C4-2B (cell line): Measurements from ENCODE around the gene ALS2CL.

Experiments used
- H3K27ac ChIP-seq: fragments of 450-650 bp; 2 replicates; pipeline ENCODE4 v1.5.1; 2017
- ZFX ChIP-seq: fragments of 450-650 bp; IDR thresholded peaks from 2 replicates; pipeline ENCODE4 v1.6.1; 2017
- TF ChIP-seq, protein P1 (sequence below): fragments of 450-650 bp; conservative IDR thresholded peaks from 2 replicates; pipeline ENCODE4 v1.5.1; 2017; ENCODE audit warnings: mild to moderate bottlenecking

ALS2CL gene

DNA sequence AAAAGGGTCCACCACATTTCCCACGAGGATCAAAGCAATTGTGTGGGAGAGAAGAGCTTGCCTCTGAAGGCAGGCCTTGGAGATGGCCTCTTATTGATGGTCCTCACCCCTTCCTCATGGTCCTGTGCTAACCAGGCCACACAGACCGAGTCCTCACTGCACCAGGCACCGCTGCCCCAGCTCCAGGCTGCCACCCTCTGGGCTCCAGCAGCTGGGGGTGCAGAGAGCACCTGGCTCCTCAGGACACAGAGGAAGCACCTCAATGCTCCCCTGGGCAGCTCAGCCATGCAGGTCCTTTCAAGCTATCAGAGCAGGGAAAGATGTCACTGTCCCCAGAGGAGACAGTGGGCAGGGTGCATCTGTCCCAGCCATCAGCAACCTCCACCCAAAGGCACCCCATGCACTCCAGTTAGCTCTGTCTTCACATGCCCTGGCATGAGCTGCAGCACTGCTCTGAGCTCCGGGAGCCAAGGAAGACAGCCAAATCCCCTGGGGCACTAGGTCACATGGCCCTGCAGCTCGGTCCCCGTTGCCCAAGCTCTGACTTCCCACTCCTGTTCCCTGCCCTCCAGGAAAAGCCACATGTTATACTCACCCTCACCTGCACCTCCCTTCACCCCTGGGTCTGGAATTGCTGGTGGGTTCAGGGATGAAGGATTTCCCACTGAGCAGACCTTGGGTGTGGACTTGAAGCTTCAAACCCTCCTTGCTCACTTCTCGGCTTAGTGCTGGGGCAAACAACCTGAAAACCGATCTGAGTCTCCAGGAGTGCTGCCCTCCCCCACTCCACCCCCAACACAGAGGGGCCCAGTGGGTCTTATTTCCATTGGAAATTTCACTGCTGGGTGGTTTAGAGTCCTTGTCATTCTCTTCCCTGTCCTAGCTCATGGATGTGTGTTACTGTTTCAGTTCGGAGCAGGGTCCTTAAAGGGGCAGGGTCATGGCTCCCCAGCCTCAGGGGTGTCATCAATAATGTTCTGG, 32.6 kb downstream of the ALS2CL start:
- TF ChIP-seq, protein P1, sequence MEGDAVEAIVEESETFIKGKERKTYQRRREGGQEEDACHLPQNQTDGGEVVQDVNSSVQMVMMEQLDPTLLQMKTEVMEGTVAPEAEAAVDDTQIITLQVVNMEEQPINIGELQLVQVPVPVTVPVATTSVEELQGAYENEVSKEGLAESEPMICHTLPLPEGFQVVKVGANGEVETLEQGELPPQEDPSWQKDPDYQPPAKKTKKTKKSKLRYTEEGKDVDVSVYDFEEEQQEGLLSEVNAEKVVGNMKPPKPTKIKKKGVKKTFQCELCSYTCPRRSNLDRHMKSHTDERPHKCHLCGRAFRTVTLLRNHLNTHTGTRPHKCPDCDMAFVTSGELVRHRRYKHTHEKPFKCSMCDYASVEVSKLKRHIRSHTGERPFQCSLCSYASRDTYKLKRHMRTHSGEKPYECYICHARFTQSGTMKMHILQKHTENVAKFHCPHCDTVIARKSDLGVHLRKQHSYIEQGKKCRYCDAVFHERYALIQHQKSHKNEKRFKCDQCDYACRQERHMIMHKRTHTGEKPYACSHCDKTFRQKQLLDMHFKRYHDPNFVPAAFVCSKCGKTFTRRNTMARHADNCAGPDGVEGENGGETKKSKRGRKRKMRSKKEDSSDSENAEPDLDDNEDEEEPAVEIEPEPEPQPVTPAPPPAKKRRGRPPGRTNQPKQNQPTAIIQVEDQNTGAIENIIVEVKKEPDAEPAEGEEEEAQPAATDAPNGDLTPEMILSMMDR: no peak
- no peak for TF ChIP-seq ZFX
- H3K27ac ChIP-seq: peak overlapping the region; percentile 15; the same call in 1 of the 2 replicates

DNA sequence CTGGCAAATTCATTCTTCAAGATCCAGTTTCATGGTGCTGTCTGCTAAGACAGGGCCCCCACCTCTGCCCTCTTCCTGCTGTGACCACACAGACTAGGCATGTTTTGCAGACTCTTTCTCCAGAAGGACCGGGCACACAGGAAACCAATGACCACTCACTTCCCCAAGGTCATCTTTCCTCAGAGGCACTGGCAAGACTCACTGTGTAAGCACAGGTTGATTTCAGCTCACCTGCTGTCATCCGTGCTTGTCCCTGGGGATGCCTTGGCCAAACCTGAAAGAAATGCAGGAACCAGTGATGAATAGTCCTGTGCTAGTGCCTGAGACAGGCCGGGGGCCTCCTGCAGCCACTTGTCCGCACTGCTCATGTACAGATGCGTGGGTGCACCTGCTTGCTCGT, 33.5 kb downstream of the ALS2CL start:
- TF ChIP-seq ZFX: no peak
- TF ChIP-seq, protein P1: no peak
- no peak overlapping the region for H3K27ac ChIP-seq

- H3K27ac ChIP-seq: no peak overlapping the region
Observed at GRCh38 chr3:46659285-46659684, 34.2 kb downstream of the ALS2CL start.

DNA sequence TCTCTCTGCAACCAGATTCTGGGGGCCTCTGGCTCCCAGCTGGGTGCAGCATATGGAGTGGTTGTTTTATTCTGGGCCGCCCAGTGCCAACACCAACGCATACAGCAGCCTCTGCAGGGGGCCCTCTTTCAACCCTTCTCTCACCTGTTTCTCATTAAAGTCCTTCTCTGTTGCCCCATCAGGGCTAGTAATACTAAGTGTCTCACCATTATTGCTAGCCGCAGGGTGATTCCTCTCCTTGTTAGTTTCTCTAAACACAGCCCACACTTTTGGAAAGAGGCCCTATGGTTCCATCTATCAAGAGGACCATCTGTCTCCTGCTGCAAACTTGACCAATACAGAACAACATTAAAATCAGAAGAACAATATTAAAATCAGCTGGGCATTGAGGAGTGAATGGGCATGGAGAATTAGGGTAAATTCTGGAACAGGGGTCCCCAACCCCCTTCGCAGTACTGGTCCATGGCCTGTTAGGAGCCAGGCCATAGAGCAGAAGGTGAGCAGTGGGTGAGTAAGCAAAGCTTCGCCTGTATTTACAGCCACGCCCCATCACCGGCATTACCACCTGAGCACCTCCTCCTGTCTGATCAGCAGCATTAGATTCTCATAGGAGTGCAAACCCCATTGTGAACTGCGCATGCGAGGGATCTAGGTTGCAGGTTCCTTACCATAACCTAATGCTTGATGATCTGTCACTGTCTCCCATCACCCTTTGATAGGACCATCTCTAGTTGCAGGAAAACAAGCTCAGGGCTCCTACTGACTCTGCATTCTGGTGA, 36.5 kb downstream of the ALS2CL start:
- TF ChIP-seq ZFX: no peak
- TF ChIP-seq, protein P1: no peak
- no peak overlapping the region for H3K27ac ChIP-seq

More at GRCh38 chr3:46659285-46659684, 34.2 kb downstream of the ALS2CL start:
- no peak for TF ChIP-seq ZFX
- TF ChIP-seq, protein P1: no peak

- TF ChIP-seq, protein P1: no peak
- TF ChIP-seq ZFX: no peak
- no peak overlapping the region for H3K27ac ChIP-seq
Observed at GRCh38 chr3:46655271-46655670, 38.2 kb downstream of the ALS2CL start.

DNA sequence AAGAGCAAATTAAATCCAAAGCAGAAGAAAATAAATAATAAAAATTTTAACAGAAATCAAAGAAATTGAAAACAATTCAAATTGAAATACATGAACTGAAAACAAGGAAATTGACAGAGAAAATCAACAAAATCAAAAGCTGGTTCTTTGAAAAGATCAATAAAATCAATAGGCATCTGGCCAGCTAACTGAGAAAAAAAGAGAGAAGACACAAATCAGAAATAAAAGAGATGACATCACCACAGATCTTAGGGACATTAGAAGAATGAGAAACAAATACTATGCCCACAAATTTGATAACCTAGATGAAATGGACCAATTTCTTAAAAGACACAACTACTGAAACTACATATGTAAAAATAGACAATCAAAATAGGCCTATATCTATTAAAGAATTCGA, 42.4 kb downstream of the ALS2CL start:
- H3K27ac ChIP-seq: no peak overlapping the region
- no peak for TF ChIP-seq ZFX
- TF ChIP-seq, protein P1: no peak

- H3K27ac ChIP-seq: no peak overlapping the region
- TF ChIP-seq ZFX: no peak
- TF ChIP-seq, protein P1: no peak
Observed at GRCh38 chr3:46649436-46649835, 44.0 kb downstream of the ALS2CL start.
